HG02884 (cell line): ENCODE results near the gene ABHD4.

Experiments
- ATAC-seq: cut with Tn5 transposase; IDR thresholded peaks from one replicate; pipeline ENCODE4 v1.9.1; 2021; ENCODE audit warnings: mild to moderate bottlenecking, moderate library complexity; ENCODE audit not compliant: unreplicated experiment

The ABHD4 gene

GRCh38 chr14:22660654-22661053, 62.6 kb downstream of the ABHD4 start:
- no peak for ATAC-seq
